ENCODE measurements around the gene C10orf53. TPM values are rescaled to one million over a fixed set of nuclear protein-coding genes. Genes with fewer than 3 reads are reported as not detected.

The C10orf53 gene
- total RNA-seq, 1 experiment from 2014 or later: not detected

DNA sequence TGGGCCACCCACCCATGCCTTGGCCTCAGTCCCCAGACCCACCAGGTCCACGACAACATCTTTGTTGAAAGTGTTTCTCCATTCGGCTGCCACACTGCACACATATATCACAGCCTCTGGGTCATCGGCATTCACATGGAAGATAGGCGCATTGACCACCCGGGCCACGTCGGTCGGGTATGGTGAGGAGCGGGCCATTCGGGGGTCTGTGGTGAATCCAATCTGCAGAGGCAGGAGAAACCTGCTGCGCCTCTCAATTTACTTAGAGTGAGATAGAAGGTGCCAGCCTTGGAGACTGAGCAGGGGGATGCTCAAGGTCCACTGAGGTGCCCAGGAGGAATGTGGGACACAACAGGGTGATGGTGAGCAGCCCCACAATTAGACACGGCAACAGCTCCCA, 66.3 kb downstream of the C10orf53 start:
- H3K4me2 ChIP-seq (ENCODE audit: insufficient read depth, insufficient read length, low read length): no peak overlapping the region
- H3K27me3 Mint-ChIP-seq (ENCODE audit: low read depth): no peaks in the 10 kb centered on the region; the same call in 1 of the 2 replicates
- peaks cover 9 to 38% (median 15%) of the 10 kb centered on the region in 3 experiments; a peak in 5 of 7 replicates for H3K36me3 Mint-ChIP-seq (ENCODE audit: insufficient read depth in 1 of 3, low read depth in 3 of 3)
- H3K56ac ChIP-seq (ENCODE audit: insufficient read length, low read depth, low read length): no peak overlapping the region
- WGBS (ENCODE audit: extremely low coverage, insufficient read length, low lambda C conversion rate): no CpG with 5 or more reads among the region's 12 CpGs
- no peak overlapping the region for H4K8ac ChIP-seq (replicated peaks; ENCODE audit: insufficient read length, low read depth, low read length)
- H2AK5ac ChIP-seq (ENCODE audit: insufficient read length, low read length): no peak overlapping the region
- H3K27ac Mint-ChIP-seq: no peak overlapping the region; a peak in 1 of 7 replicates
- no peak overlapping the region for H2BK15ac ChIP-seq (ENCODE audit: low read depth, low read length)
- no peaks in the 10 kb centered on the region for H3K4me1 Mint-ChIP-seq
- H3K4me1 ChIP-seq (ENCODE audit: insufficient read depth, low read length): no peaks in the 10 kb centered on the region
- H3K27ac ChIP-seq (ENCODE audit: insufficient read length, low read depth, low read length): no peak overlapping the region
- H3K9me3 Mint-ChIP-seq: peaks cover 3 to 5% of the 10 kb centered on the region in 2 experiments; a peak in 2 of 5 replicates
- no peak overlapping the region for H3K14ac ChIP-seq (ENCODE audit: insufficient read depth, low read length)
- H4K91ac ChIP-seq (ENCODE audit: insufficient read length, low read depth, low read length): no peak overlapping the region
- no peak overlapping the region for H2BK20ac ChIP-seq (ENCODE audit: low read depth, low read length, poor library complexity, severe bottlenecking)
- H3K79me1 ChIP-seq (ENCODE audit: insufficient read depth, low read depth, low read length, poor library complexity, severe bottlenecking): no peaks in the 10 kb centered on the region
- no peak for DNase-seq
- no peak overlapping the region for H2BK12ac ChIP-seq (ENCODE audit: insufficient read length, low read depth, low read length)
- no peaks in the 10 kb centered on the region for H3K9me3 ChIP-seq (ENCODE audit: control insufficient read depth, low read depth, low read length)
- no peaks in the 10 kb centered on the region for H3K23me2 ChIP-seq (ENCODE audit: insufficient read length, low read depth, low read length, poor library complexity, severe bottlenecking)
- no peak overlapping the region for H3T11ph ChIP-seq (ENCODE audit: low read length)
- H3K27me3 ChIP-seq (ENCODE audit: insufficient read depth, low read length): no peaks in the 10 kb centered on the region
- no peak overlapping the region for H3K4me3 Mint-ChIP-seq
- H3K23ac ChIP-seq (ENCODE audit: insufficient read length, low read depth, low read length): no peak overlapping the region
- H3K18ac ChIP-seq (ENCODE audit: insufficient read length, low read depth, low read length): no peak overlapping the region
- H3K9ac ChIP-seq (ENCODE audit: extremely low read depth, insufficient read length, low read length): no peak overlapping the region
- H4K5ac ChIP-seq (ENCODE audit: insufficient read length, low read depth, low read length): no peak overlapping the region
- TF ChIP-seq, protein P1, sequence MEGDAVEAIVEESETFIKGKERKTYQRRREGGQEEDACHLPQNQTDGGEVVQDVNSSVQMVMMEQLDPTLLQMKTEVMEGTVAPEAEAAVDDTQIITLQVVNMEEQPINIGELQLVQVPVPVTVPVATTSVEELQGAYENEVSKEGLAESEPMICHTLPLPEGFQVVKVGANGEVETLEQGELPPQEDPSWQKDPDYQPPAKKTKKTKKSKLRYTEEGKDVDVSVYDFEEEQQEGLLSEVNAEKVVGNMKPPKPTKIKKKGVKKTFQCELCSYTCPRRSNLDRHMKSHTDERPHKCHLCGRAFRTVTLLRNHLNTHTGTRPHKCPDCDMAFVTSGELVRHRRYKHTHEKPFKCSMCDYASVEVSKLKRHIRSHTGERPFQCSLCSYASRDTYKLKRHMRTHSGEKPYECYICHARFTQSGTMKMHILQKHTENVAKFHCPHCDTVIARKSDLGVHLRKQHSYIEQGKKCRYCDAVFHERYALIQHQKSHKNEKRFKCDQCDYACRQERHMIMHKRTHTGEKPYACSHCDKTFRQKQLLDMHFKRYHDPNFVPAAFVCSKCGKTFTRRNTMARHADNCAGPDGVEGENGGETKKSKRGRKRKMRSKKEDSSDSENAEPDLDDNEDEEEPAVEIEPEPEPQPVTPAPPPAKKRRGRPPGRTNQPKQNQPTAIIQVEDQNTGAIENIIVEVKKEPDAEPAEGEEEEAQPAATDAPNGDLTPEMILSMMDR (conservative IDR thresholded peaks at IDR 0.05): no peak
- peaks cover 3% of the 10 kb centered on the region for H4K20me1 ChIP-seq (ENCODE audit: control insufficient read depth, insufficient read depth, insufficient read length)
- H3K4ac ChIP-seq (ENCODE audit: low read depth, low read length): no peak overlapping the region
- no peak overlapping the region for H2BK120ac ChIP-seq (ENCODE audit: low read depth, low read length, poor library complexity, severe bottlenecking)
- H2BK5ac ChIP-seq (ENCODE audit: insufficient read length, low read length): no peak overlapping the region
- no peak overlapping the region for H2AFZ ChIP-seq (ENCODE audit: low read length)
- H3K79me2 ChIP-seq (ENCODE audit: insufficient read depth, low read length): no peaks in the 10 kb centered on the region
